GM21576 (cell line): ENCODE results near the gene RAB4B.
"Not testable (repeated sequence)": the region's sequence is repeated elsewhere in the genome, so short reads cannot be mapped to it uniquely, and the experiment has no call there.

Source experiments
- ATAC-seq: cut with Tn5 transposase; IDR thresholded peaks from one replicate; pipeline ENCODE4 v1.9.1; 2021; ENCODE audit warnings: mild to moderate bottlenecking, moderate library complexity; ENCODE audit not compliant: unreplicated experiment

Gene RAB4B

DNA sequence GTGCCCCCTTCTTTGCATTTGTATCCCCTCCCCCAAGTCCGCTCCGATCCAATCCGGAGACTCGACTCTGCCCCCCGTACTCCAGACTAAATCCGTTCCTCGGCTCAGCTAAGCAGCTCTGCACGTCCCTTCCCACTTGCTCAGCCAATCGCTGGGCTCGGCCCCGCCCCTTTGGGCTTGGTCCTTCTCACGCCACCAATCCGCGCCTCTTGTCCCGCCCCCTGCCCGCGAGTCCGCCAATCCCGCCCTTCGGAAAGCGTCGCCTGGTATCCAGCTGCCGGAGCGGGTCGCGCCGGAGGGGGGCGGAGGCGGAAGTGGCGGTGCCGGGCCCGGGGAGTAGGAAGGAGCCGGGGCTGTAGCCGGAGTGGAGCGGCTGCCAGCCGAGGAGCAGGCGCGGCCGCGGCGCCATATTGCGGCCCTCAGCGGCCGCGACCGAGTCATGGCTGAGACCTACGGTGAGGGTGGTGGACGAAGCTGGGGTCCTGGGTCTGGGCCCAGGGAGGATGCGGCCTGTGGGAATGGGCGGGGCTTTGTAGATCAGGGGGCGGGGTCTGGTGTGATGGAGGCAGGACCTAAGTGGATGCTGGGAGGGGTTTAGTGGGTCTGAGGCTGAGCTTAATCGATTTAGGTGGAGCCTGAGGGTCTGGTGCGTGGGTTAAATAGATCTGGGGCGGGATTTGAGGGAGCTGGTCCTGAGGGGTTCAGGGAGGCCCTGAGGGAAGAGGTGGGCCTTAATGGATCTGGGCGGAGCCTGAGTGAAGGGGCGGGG is at the start of gene RAB4B:
Gene RAB4B (plus strand): TSS at position 311 of the 769 bp plus-strand sequence. CDS start 129 bp downstream, at position 440.
- ATAC-seq: peak; percentile 47

- ATAC-seq: not testable (repeated sequence)
Observed at GRCh38 chr19:40730065-40730464, 48.0 kb upstream of the RAB4B start.

DNA sequence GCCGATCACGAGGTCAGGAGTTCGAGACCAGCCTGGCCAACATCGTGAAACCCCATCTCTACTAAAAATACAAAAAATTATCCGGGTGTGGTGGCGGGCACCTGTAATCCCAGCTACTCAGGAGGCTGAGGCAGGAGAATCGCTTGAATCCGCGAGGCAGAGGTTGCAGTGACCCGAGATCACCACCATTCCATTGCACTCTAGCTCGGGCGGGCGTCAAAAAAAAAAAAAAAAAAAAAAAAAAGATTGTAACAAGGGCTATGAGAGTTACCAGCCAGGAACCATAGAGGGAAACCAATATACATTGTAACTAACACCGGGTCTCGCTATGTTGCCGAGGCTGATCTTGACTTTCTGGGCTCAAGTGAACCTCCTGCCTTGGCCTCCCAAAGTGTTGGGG is 45.7 kb upstream of the RAB4B start:
- ATAC-seq: not testable (repeated sequence)

DNA sequence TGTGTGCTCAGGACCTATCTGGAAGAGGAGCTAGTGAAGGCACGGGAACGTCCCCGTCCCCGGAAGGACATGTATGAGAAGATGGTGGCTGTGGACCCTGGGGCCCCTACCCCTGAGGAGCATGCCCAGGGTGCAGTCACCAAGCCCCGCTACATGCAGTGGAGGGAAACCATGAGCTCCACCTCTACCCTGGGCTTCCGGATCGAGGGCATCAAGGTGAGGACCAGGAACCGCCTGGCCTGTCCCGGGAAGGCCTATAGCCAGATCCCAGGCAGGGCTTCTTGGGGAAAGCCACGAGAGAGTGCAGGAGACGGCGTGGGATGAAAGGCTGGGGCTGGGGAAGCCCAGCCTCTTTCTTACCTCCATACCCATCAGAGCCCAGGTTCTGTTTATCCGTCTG is 44.9 kb upstream of the RAB4B start:
- no peak for ATAC-seq

DNA sequence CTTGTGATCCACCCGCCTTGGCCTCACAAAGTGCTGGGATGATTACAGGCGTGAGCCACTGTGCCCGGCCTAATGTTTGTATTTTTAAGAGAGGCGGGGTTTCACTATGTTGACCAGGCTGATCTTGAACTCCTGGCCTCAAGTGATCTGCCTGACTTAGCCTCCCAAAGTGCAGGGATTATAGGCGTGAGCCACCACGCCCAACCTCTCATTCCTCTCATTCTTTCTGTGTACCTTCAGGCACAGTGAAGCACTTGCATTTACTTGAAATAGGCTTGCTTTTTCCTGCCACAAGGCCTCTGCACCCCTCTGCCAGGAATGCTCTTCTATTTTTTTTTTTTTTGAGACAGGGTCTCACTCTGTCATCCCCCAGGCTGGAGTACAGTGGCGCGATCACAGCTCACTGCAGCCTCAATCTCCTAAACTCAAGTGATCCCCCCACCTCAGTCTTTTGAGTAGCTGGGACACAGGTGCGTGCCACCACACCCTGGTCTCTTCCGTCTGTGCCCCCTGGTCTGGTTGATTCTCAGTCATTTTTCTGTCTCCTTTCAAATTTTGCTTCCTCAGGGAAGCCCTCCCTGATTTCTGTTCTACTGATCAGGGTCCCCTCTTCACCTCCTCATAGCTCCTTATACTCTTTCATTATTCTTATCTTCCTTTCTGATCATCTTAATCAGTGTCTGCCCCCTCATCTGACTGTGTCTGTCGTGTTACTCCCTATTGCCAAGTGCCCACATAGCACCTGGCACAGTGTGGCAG is 42.9 kb upstream of the RAB4B start:
- ATAC-seq: no peak

GRCh38 chr19:40736661-40737060 is 41.4 kb upstream of the RAB4B start:
- no peak for ATAC-seq

- ATAC-seq: no peak
Observed at GRCh38 chr19:40737102-40737644, 40.9 kb upstream of the RAB4B start.

GRCh38 chr19:40739030-40739839 is 38.8 kb upstream of the RAB4B start:
- no peak for ATAC-seq

GRCh38 chr19:40739871-40740703 is 38.0 kb upstream of the RAB4B start:
- ATAC-seq: no peak

DNA sequence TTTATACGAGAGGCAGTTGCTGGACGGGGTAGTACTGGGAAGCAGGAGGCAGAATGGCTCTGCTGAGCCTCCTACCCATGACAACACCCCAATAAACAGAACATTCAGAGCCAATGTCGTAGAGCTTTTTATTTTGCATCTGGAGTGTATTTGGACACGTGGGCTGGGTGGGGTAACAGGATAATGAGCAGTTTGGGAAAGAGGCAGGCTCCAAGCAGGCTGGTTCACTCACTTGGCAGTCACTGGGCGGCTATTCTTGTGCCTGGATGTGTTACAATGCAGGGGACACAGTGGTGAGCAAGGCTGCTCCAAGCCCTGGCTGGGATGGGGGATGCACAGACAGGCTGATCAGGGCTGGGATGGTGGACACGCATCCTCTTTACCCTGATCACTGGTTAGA is 37.3 kb upstream of the RAB4B start:
- ATAC-seq: no peak

- ATAC-seq: no peak
Observed at GRCh38 chr19:40741527-40742390, 36.3 kb upstream of the RAB4B start.

DNA sequence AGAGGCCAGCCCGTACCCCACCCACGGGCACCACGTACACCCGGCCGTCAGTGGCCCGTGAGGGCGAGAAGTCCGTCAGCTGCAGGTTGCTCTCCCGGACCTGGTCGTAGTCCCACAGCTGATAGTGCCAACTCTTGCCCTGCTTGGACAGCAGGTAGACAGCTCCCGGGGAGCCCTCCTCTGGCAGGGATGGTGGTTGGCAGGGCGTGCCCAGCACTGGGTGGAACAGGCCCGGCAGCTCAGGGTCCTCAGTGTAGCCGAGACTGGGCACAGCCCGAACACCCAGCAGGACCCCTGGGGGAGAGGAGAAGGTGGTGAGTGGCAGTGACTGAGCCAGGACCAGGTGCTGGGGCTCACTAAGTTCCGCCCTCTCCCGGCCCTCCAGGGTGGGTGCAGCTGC is 35.6 kb upstream of the RAB4B start:
- no peak for ATAC-seq

GRCh38 chr19:40742886-40743285 is 35.2 kb upstream of the RAB4B start:
- no peak for ATAC-seq

GRCh38 chr19:40743926-40744325 is 34.1 kb upstream of the RAB4B start:
- no peak for ATAC-seq

GRCh38 chr19:40744554-40745401 is 33.3 kb upstream of the RAB4B start:
- ATAC-seq: no peak

DNA sequence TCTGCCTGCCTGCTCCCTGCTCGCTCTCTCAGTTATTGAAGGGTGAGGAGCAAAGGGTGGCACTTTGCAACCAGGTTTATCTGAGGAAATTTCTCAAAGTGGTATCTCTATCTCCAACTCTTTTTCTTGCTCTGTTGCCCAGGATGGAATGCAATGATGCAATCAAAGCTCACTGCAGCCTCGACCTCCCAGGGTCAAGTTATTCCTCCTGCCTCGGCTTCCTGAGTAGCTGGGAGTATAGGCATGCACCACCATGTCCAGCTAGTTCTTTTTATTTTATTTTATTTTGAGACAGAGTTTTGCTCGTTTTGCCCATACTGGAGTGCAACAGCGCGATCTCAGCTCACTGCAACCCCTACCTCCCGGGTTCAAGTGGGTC is 32.7 kb upstream of the RAB4B start:
- ATAC-seq: no peak

DNA sequence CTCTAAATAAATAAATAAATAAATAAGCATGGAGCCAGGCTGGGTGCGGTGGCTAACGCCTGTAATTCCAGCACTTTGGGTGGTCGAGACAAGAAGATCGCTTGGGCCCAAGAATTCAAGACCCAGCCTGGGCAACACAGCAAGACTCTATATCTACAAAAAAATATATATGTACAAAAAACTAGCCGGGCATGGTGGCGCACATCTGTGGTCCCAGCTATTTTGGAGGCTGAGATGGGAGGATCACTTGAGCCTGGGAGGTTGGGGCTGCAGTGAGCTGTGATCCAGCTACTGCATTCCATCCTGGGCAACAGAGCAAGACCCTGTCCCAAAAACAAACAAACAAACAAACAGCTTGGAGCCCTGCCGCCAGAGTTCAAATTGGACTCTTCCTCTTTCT is 30.5 kb upstream of the RAB4B start:
- ATAC-seq: no peak

GRCh38 chr19:40750058-40750873 is 27.8 kb upstream of the RAB4B start, which contains the start of gene ACTMAP:
TSS of gene ACTMAP (minus strand) at chr19:40750477. CDS start at chr19:40749803, 674 bp downstream.
- ATAC-seq: peak; percentile 84
